Medulla oblongata (tissue), 1 donor: ENCODE measurements around the gene B4GALT4.
"Not testable (repeated sequence)": the region's sequence is repeated elsewhere in the genome, so short reads cannot be mapped to it uniquely, and the experiment has no call there.

ENCODE experiments used
- DNase-seq: peaks from one replicate; pipeline ENCODE4 v3.0.0-alpha.2; 2015; ENCODE audit errors: extremely low spot score

B4GALT4 gene

GRCh38 chr3:119195911-119196310, 44.8 kb downstream of the B4GALT4 start:
- no peak for DNase-seq

GRCh38 chr3:119195151-119195476, 45.6 kb downstream of the B4GALT4 start:
- DNase-seq = no peak

GRCh38 chr3:119194237-119195150, 46.2 kb downstream of the B4GALT4 start:
- no peak for DNase-seq

- DNase-seq = no peak
Measured at GRCh38 chr3:119191800-119192199, 48.9 kb downstream of the B4GALT4 start.

GRCh38 chr3:119187266-119187665, 53.4 kb downstream of the B4GALT4 start:
- DNase-seq = no peak

- DNase-seq = no peak
Measured at GRCh38 chr3:119184796-119185570, 55.7 kb downstream of the B4GALT4 start.

- DNase-seq = no peak
Measured at GRCh38 chr3:119184111-119184510, 56.6 kb downstream of the B4GALT4 start.

- DNase-seq = no peak
Measured at GRCh38 chr3:119181765-119182164, 58.9 kb downstream of the B4GALT4 start.

GRCh38 chr3:119177321-119177720, 63.4 kb downstream of the B4GALT4 start:
- DNase-seq = no peak

GRCh38 chr3:119176778-119177177, 63.9 kb downstream of the B4GALT4 start:
- no peak for DNase-seq

GRCh38 chr3:119175872-119176756, 64.6 kb downstream of the B4GALT4 start:
- DNase-seq = no peak

GRCh38 chr3:119173325-119173724, 67.4 kb downstream of the B4GALT4 start, which contains the start of gene UPK1B:
UPK1B (plus strand) TSS chr3:119173598; CDS start chr3:119186742, 13,144 bp downstream.
- DNase-seq = no peak

- no peak for DNase-seq
Measured at GRCh38 chr3:119170821-119171220, 69.9 kb downstream of the B4GALT4 start.

GRCh38 chr3:119164745-119165144, 75.9 kb downstream of the B4GALT4 start:
- not testable (repeated sequence) for DNase-seq
